Measurements from ENCODE around the gene LYL1.

DNA sequence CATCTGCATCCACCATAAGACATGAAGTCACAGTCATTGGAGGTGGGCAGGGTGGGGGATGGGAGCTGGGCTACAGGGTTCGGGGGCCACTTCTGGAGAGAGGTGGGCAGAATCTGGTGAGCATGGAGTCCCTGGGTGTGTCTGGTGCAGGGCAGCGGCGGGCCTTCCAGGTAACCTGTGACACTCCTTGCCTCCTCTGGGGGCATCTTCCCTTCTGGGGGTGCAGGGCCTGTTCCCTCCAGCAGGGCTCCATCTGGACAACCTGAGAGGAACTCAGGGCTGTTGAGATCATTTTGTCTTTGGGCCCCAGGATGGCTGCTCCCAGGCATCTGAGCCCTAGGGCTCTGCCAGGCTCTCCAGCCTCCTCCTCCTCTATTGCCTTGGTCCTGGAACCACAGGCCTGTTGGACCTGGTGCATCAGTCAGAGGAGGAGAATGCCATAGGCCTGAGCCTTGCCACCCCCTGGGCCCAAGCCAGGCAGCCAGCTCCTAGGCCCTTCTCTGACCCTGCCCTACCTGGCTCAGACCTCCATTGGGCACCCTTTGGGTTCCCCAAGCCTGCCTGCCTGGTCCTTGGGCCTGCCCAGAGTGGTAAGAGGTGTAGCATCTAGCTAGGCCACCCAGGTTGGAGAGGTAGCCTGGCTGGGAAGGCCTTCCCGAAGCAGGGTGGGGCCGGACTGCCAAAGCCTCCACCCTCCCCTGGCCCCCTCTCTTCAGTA, 13.4 kb downstream of the LYL1 start:
- TF ChIP-seq, protein P1, sequence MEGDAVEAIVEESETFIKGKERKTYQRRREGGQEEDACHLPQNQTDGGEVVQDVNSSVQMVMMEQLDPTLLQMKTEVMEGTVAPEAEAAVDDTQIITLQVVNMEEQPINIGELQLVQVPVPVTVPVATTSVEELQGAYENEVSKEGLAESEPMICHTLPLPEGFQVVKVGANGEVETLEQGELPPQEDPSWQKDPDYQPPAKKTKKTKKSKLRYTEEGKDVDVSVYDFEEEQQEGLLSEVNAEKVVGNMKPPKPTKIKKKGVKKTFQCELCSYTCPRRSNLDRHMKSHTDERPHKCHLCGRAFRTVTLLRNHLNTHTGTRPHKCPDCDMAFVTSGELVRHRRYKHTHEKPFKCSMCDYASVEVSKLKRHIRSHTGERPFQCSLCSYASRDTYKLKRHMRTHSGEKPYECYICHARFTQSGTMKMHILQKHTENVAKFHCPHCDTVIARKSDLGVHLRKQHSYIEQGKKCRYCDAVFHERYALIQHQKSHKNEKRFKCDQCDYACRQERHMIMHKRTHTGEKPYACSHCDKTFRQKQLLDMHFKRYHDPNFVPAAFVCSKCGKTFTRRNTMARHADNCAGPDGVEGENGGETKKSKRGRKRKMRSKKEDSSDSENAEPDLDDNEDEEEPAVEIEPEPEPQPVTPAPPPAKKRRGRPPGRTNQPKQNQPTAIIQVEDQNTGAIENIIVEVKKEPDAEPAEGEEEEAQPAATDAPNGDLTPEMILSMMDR (conservative IDR thresholded peaks at IDR 0.05; ENCODE audit: low read length), result peak; percentile 74
- TF ChIP-seq EZH2phosphoT487 (IDR thresholded peaks at IDR 0.05; ENCODE audit: borderline replicate concordance, low read depth, low read length), result no peak
